HCT116 (cell line): Measurements from ENCODE around the gene ZCCHC24. TPM values are rescaled to one million over a fixed set of nuclear protein-coding genes. Genes with fewer than 3 reads are reported as not detected.

Source experiments
- ATAC-seq: fragments of 200-7000 bp; cut with Tn5 transposase; 2 replicates; pipeline ENCODE4 v1.9.1; 2020; ENCODE audit warnings: mild to moderate bottlenecking, moderate library complexity
- BruUV-seq: library from RNA; stranded (reverse); fragments of 400-500 nt; replicated peaks from 2 replicates; lab custom pipeline; 2021; lab: Mats Ljungman, UMichigan
- CTCF ChIA-PET: fragments of 300-600 bp; sonication (Branson Sonifier 250); formaldehyde crosslinking; loops from one replicate; lab custom pipeline; 2021; ENCODE audit warnings: antibody characterized with exemption; lab: Charles Lee
- POLR2A ChIA-PET: fragments of 300-600, 350-600 bp; sonication (Branson Sonifier 250); formaldehyde crosslinking; loops from one replicate; lab custom pipeline; 2021; ENCODE audit warnings: antibody characterized with exemption; lab: Charles Lee
- RAD21 ChIA-PET, 2 experiments: fragments of 300-600 bp; sonication (Branson Sonifier 250); formaldehyde crosslinking; loops; one replicate each; lab custom pipeline; 2023; ENCODE audit warnings: low total read pairs in 2 of 2; ENCODE audit not compliant: uncharacterized antibody in 2 of 2, unreplicated experiment in 2 of 2, low non-redundant PET in 1 of 2; lab: Charles Lee
- DNase-seq: peaks from one replicate; pipeline ENCODE4 v3.0.0-alpha.2; 2010; ENCODE audit warnings: low read depth, low spot score
- H2AFZ ChIP-seq: fragments of 200-600 bp; shearing (Covaris generic), sonication (generic); 2 replicates; pipeline ENCODE4 v1.6.1; 2017; ENCODE audit warnings: low read depth, mixed run types, mixed read lengths, antibody characterized with exemption, low read length; ENCODE audit not compliant: poor library complexity, severe bottlenecking
- H3K27ac ChIP-seq: 2 replicates; pipeline ENCODE4 v1.5.1; 2012; ENCODE audit warnings: low read depth, low read length
- H3K27me3 ChIP-seq: fragments of 200-600 bp; sonication (generic); 2 replicates; pipeline ENCODE4 v1.6.1; 2016; ENCODE audit warnings: mixed run types, low read length, mixed read lengths; ENCODE audit not compliant: insufficient read depth
- H3K36me3 ChIP-seq, 2 experiments: fragments of 200-500 bp in 1 of 2; fragments of 200-600 bp in 1 of 2; sonication (Bioruptor generic) in 1 of 2; sonication (generic) in 1 of 2; 2 replicates each; pipeline versions ENCODE4 v1.5.1 to v1.6.1; 2014 to 2016; ENCODE audit warnings: low read length in 2 of 2, inconsistent platforms in 1 of 2, mixed read lengths in 1 of 2, mixed run types in 1 of 2; ENCODE audit not compliant: insufficient read depth in 2 of 2, control insufficient read depth in 1 of 2
- H3K4me1 ChIP-seq, 2 experiments: fragments of 200-600 bp in 1 of 2; sonication (generic) in 1 of 2; 2 replicates each; pipeline versions ENCODE4 v1.5.1 to v1.6.1; 2012 to 2017; ENCODE audit warnings: low read length in 2 of 2, inconsistent platforms in 1 of 2, mild to moderate bottlenecking in 1 of 2, mixed read lengths in 1 of 2, mixed run types in 1 of 2, moderate library complexity in 1 of 2; ENCODE audit not compliant: insufficient read depth in 2 of 2, control insufficient read depth in 1 of 2
- H3K4me2 ChIP-seq: fragments of 200-600 bp; sonication (generic); 2 replicates; pipeline ENCODE4 v1.6.1; 2017; ENCODE audit warnings: mixed run types, low read length, mixed read lengths
- H3K4me3 ChIP-seq, 2 experiments: fragments of 200-600 bp in 1 of 2; sonication (generic) in 1 of 2; replicated peaks in 1 of 2; 2 replicates each; pipeline ENCODE4 v1.5.1; 2011 to 2016; ENCODE audit warnings: low read length in 2 of 2, control low read depth in 1 of 2, low read depth in 1 of 2, mild to moderate bottlenecking in 1 of 2, mixed read lengths in 1 of 2, mixed run types in 1 of 2
- H3K79me2 ChIP-seq: fragments of 200-600 bp; sonication (generic); 2 replicates; pipeline ENCODE4 v1.6.1; 2017; ENCODE audit warnings: mild to moderate bottlenecking, mixed run types, low read length, moderate library complexity, mixed read lengths; ENCODE audit not compliant: insufficient read depth
- H3K9ac ChIP-seq: fragments of 200-600 bp; sonication (generic); 2 replicates; pipeline ENCODE4 v1.6.1; 2016; ENCODE audit warnings: low read length, mixed read lengths
- H3K9me2 ChIP-seq: fragments of 200-600 bp; sonication (generic), shearing (Covaris generic); 2 replicates; pipeline ENCODE4 v1.6.1; 2017; ENCODE audit warnings: mixed run types, mild to moderate bottlenecking, moderate library complexity; ENCODE audit not compliant: insufficient read depth
- H3K9me3 ChIP-seq, 2 experiments: fragments of 200-500 bp in 1 of 2; fragments of 200-600 bp in 1 of 2; sonication (Bioruptor generic) in 1 of 2; sonication (generic) in 1 of 2; 2 replicates each; pipeline ENCODE4 v1.6.1; 2014 to 2017; ENCODE audit warnings: low read length in 2 of 2, mixed read lengths in 2 of 2, inconsistent platforms in 1 of 2, low read depth in 1 of 2, mild to moderate bottlenecking in 1 of 2, mixed run types in 1 of 2, moderate library complexity in 1 of 2; ENCODE audit not compliant: control insufficient read depth in 1 of 2, insufficient read depth in 1 of 2
- H4K20me1 ChIP-seq: fragments of 200-600 bp; sonication (generic), shearing (Covaris generic); 2 replicates; pipeline ENCODE4 v1.6.1; 2017; ENCODE audit warnings: mixed run types, mild to moderate bottlenecking, moderate library complexity; ENCODE audit not compliant: insufficient read depth
- ATF3 ChIP-seq: IDR thresholded peaks from 2 replicates; pipeline ENCODE4 v1.6.1; 2012
- CBX3 ChIP-seq: IDR thresholded peaks from 2 replicates; pipeline ENCODE4 v1.6.1; 2012; ENCODE audit warnings: low read depth
- CEBPB ChIP-seq: IDR thresholded peaks from 2 replicates; pipeline ENCODE4 v1.6.1; 2012; ENCODE audit warnings: low read depth
- CTCF ChIP-seq, 3 experiments: fragments of 200-600 bp in 1 of 3; sonication (generic) in 1 of 3; IDR thresholded peaks in 2 of 3; conservative IDR thresholded peaks in 1 of 3; 2 replicates each; pipeline ENCODE4 v1.5.1; 2012 to 2017; ENCODE audit warnings: low read depth in 2 of 3, low read length in 2 of 3, antibody characterized with exemption in 1 of 3, borderline replicate concordance in 1 of 3, control low read depth in 1 of 3, mild to moderate bottlenecking in 1 of 3, mixed read lengths in 1 of 3, mixed run types in 1 of 3, moderate library complexity in 1 of 3; ENCODE audit not compliant: insufficient read depth in 1 of 3
- EZH2 ChIP-seq: fragments of 200-600 bp; sonication (generic); IDR thresholded peaks from 2 replicates; pipeline ENCODE4 v1.6.1; 2017; ENCODE audit warnings: antibody characterized with exemption, mixed run types
- FOSL1 ChIP-seq: IDR thresholded peaks from 2 replicates; pipeline ENCODE4 v1.6.1; 2012; ENCODE audit warnings: low read depth
- JUND ChIP-seq: IDR thresholded peaks from 2 replicates; pipeline ENCODE4 v1.6.1; 2012
- POLR2A ChIP-seq: IDR thresholded peaks from 2 replicates; pipeline ENCODE4 v1.7.0; 2011; ENCODE audit warnings: borderline replicate concordance; ENCODE audit not compliant: insufficient read depth, insufficient read length; ENCODE audit errors: extremely low read depth
- POLR2AphosphoS5 ChIP-seq: IDR thresholded peaks from 2 replicates; pipeline ENCODE4 v1.6.1; 2011; ENCODE audit warnings: mild to moderate bottlenecking, low read depth, low read length, moderate library complexity
- RAD21 ChIP-seq: IDR thresholded peaks from 2 replicates; pipeline ENCODE4 v1.6.1; 2012; ENCODE audit warnings: low read depth, mild to moderate bottlenecking
- REST ChIP-seq: IDR thresholded peaks from 2 replicates; pipeline ENCODE4 v1.6.1; 2012; ENCODE audit warnings: low read depth
- SIN3A ChIP-seq: IDR thresholded peaks from 2 replicates; pipeline ENCODE4 v1.6.1; 2012; ENCODE audit warnings: low read depth
- SP1 ChIP-seq: IDR thresholded peaks from 2 replicates; pipeline ENCODE4 v1.6.1; 2012; ENCODE audit warnings: low read depth
- SRF ChIP-seq: IDR thresholded peaks from 2 replicates; pipeline ENCODE4 v1.6.1; 2012; ENCODE audit warnings: low read depth
- TCF7L2 ChIP-seq: IDR thresholded peaks from 2 replicates; pipeline ENCODE4 v1.7.0; 2011; ENCODE audit warnings: borderline replicate concordance, inconsistent platforms; ENCODE audit not compliant: insufficient read depth, insufficient read length; ENCODE audit errors: extremely low read depth
- YY1 ChIP-seq: IDR thresholded peaks from 2 replicates; pipeline ENCODE4 v1.6.1; 2011; ENCODE audit warnings: low read length, low read depth, moderate library complexity, mild to moderate bottlenecking; ENCODE audit not compliant: insufficient replicate concordance; ENCODE audit errors: extremely low read depth
- ZBTB33 ChIP-seq: IDR thresholded peaks from 2 replicates; pipeline ENCODE4 v1.6.1; 2011; ENCODE audit warnings: mild to moderate bottlenecking, low read length, moderate library complexity; ENCODE audit not compliant: insufficient replicate concordance; ENCODE audit errors: extremely low read depth
- ZFX ChIP-seq: fragments of 450-650 bp; IDR thresholded peaks from 2 replicates; pipeline ENCODE4 v1.6.1; 2017
- ZNF274 ChIP-seq: fragments of 200-500 bp; sonication (Bioruptor generic); IDR thresholded peaks from 2 replicates; pipeline ENCODE4 v1.6.1; 2014; ENCODE audit warnings: mild to moderate bottlenecking, low read depth, low read length, inconsistent platforms
- intact Hi-C: fragments of 100-400 bp; cut with micrococcal nuclease; formaldehyde crosslinking; loops from 2 replicates; pipeline ENCODE4 v1.10.0; 2022
- total RNA-seq: library from RNA; stranded (reverse); gene quantifications from one replicate; pipeline ENCODE4 v1.2.1, GENCODE V29; 2021; ENCODE audit not compliant: unreplicated experiment

ZCCHC24 gene
- total RNA-seq, 1 experiment from 2014 or later = 7.0 TPM

- Histone ChIP-seq H2AFZ (no peak overlapping the region), H3K36me3 (no peaks in the 10 kb centered on the region), H3K9ac (no peak overlapping the region), H3K9me3 (no peaks in the 10 kb centered on the region), H3K4me3 (no peak overlapping the region), H3K27ac (no peak overlapping the region), H3K4me2 (no peak overlapping the region), H3K9me2 (no peaks in the 10 kb centered on the region), H3K27me3 (no peaks in the 10 kb centered on the region)
- ATAC-seq (no peak), DNase-seq (no peak)
- POLR2A ChIA-PET = no interaction called here
- BruUV-seq = no TSS peak
- intact Hi-C loops = no loop called here
- TF ChIP-seq JUND = no peak
- no peak for TF ChIP-seq FOSL1
- no peak for TF ChIP-seq CEBPB
- TF ChIP-seq CBX3 = no peak
- no peak for TF ChIP-seq ZNF274
- no peak for TF ChIP-seq RAD21
- TF ChIP-seq YY1 = no peak
- TF ChIP-seq SRF = no peak
- no peak for TF ChIP-seq EZH2
- TF ChIP-seq SIN3A = no peak
- no peak for TF ChIP-seq ZFX
- TF ChIP-seq REST = no peak
- no peak for TF ChIP-seq SP1
- TF ChIP-seq ZBTB33 = no peak
- no peak for TF ChIP-seq CTCF (IDR thresholded peaks at IDR 0.05 in 2 of 3, conservative IDR thresholded peaks at IDR 0.05 in 1 of 3; ENCODE audit: borderline replicate concordance in 1 of 3, insufficient read depth in 1 of 3, low read depth in 2 of 3, low read length in 2 of 3)
- TF ChIP-seq ATF3 = no peak
- no peak for TF ChIP-seq POLR2AphosphoS5
- TF ChIP-seq TCF7L2 = no peak
- TF ChIP-seq POLR2A = no peak
- TF ChIP-seq, all 23 proteins: peak for 0
- RAD21 ChIA-PET = no interaction called here
- Histone ChIP-seq H4K20me1 (no peaks in the 10 kb centered on the region), H3K79me2 (no peaks in the 10 kb centered on the region), H3K4me1 (no peaks in the 10 kb centered on the region)
- CTCF ChIA-PET = interaction anchor here (0.9 to 1.0 kb wide), 2 partner anchors 99 to 100 kb away, joined by 3 read pairs; no protein-coding TSS in a partner anchor
Observed at GRCh38 chr10:79387974-79388850, 57.2 kb downstream of the ZCCHC24 start.
